GM12801 (cell line): ENCODE data around the gene RAMACL.

Experiments
- TF ChIP-seq, protein P1 (sequence below): IDR thresholded peaks from one replicate; pipeline ENCODE4 v1.5.1; 2011; ENCODE audit warnings: control low read depth; ENCODE audit not compliant: insufficient read length; ENCODE audit errors: extremely low read depth

The RAMACL gene

DNA sequence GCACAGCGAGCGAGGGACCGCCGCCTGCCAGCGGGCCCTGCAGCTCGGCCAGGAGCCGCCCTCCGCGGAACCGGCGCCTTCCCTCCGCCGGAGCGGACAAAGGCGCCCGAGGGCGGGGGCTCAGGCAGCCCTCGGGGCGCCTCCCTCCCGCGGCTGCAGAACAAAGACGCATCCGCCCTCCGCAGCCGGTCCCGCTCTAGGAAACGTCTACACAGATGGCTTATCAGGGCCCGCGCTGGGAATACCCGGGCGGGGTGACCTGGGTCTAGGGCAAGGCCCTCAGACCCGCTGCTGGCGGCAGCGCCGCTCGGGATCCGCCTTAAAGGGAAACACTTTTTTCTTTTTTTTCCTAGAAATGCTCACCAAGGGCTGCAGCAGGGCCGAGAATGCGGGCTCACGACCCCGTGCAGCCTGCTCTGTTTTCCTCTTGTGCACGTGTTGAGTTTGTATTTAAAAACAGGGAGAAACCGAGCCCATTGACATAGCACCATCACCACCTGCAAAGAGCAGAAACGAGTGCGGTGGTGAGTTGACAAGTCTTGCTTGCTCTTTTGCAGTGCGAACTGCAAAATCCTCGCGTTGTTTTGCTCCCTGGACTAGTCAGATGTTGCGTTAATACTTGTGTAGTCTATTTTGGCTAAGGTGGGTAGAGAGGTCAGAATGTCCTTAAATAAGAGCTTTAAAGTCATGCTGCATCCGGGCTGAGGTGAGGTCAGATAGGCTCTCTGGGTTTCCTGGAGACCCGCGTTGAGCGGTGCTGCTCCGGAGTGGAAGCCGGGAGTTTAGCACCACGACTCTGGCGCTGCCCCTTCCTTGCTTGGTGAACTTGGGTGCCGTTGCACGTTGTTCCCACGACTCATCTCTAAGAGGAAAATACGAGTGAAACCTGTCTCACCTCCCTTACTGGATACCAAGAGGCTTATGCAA is 41.7 kb upstream of the RAMACL start:
- TF ChIP-seq, protein P1, sequence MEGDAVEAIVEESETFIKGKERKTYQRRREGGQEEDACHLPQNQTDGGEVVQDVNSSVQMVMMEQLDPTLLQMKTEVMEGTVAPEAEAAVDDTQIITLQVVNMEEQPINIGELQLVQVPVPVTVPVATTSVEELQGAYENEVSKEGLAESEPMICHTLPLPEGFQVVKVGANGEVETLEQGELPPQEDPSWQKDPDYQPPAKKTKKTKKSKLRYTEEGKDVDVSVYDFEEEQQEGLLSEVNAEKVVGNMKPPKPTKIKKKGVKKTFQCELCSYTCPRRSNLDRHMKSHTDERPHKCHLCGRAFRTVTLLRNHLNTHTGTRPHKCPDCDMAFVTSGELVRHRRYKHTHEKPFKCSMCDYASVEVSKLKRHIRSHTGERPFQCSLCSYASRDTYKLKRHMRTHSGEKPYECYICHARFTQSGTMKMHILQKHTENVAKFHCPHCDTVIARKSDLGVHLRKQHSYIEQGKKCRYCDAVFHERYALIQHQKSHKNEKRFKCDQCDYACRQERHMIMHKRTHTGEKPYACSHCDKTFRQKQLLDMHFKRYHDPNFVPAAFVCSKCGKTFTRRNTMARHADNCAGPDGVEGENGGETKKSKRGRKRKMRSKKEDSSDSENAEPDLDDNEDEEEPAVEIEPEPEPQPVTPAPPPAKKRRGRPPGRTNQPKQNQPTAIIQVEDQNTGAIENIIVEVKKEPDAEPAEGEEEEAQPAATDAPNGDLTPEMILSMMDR = no peak

DNA sequence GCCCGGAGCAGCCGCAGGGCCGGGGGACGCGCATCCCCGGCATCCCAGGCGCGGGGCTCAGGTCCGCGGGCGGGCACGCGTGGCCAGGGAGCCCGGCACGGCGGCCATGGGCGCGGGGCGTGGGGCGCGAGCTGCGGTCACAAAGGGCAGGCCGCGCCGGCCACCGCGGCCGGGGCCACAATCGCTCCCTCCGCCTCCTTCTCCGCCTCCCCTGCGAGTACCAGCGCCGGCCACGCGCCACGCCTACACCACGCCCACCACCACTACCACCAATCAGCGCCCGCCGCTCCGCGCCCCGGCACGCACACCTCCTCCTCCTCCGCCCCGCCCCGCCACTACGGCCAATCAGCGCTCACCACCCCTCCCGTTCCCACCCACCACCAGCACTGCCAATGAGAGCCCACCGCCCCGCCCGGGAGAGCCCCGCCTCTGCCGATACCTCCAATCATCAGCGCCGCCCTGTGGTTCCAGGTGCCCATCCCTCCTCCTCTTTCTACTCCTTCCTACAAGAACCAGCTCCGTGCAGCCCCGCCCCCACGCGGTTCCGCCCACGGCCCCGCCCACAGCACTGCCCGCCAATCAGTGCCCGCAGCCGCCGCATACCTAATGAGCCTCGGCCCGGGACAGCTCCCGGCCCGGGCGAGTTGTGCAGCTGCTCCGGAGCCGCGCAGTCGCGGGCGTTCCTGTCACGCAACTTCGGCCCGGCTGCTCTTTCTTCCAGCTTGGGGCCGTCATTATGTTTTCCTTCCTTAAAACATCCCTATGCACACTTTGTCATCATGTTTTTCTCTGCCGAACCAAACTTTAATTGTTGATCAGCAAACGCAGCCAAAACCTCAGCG is 40.8 kb upstream of the RAMACL start, which contains the start of gene RPS6KA2:
Gene RPS6KA2 (minus strand): TSS at position 219 of the 842 bp plus-strand sequence. CDS start 232 bp downstream, outside the sequence.
- TF ChIP-seq, protein P1 = no peak

DNA sequence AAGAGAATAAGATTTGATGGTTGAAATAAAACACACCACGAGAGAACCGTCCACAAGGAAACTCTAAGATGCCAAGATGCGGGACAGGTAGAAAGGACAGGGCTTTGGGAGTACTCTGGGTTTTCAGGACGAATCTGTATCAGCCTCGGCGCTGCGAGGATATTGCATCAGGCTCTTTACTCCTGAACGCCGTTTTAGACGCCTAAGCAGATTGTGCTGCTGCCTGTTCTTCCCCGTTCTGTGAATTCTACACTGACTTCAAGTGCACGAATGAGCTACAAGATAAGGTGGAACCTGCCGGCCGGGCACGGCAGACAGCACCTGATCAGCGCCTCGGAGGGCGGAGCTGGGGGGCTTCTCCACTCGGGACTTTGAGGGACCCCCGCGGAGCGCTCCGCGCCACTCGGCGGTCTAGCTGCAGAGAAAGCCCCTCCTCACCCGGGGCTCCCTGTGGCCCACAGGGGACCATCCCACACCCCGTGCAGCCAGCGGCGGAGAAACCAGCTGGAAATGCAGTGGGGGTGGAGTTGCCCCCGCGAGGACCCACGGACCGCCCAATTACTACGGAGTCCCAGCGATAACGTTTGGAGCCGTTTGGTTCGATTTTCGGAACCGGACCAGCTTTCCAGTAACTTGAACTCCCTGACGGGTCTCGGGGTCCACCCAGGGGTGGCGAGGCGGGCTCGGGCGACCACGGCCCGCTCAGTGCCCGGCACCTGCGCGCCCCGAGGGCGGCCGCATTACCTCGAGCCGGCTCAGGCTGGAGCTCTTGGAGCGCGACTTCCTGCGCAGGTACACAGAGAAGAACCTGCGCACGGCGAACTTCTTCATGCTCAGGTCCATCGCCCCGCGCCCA is 39.9 kb upstream of the RAMACL start:
- TF ChIP-seq, protein P1 = no peak

DNA sequence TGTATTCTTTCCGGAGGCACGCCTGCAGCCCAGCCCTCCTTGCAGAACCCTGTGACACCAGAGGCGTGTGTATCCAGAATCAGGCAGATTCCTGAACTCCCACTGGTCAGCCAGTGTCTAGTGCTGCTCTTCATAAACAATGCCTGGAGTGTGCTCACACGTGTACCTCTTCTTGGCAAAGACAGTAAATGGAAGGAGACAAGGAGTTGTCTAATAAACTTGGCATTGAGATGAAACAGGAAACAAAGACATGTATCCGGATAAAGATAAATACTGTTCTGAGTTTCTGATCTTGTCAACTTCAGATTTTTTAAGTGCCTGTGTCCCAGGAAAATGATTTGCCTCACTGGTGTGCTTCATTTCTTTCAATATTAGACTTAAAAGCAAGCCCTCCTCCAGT is 38.9 kb upstream of the RAMACL start:
- TF ChIP-seq, protein P1 = no peak

DNA sequence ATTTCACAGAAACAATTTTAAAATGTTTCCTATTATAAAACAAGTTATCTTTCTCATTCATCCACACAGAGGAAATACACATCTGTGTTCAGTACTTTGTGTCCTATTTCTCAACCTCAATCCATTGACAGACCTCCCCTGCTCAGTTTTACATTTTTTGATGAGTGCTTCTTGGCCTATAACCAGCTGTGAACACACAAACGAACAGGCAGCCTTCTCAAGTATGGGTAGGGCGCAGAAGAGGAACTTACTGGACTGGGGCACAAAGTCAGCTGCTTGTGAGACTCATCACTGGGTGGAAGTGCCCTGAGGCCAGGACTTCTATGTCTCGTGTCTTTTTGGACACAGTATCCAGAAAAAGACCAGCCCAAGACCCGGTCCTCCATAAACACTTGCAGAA is 37.8 kb upstream of the RAMACL start:
- TF ChIP-seq, protein P1 = no peak

DNA sequence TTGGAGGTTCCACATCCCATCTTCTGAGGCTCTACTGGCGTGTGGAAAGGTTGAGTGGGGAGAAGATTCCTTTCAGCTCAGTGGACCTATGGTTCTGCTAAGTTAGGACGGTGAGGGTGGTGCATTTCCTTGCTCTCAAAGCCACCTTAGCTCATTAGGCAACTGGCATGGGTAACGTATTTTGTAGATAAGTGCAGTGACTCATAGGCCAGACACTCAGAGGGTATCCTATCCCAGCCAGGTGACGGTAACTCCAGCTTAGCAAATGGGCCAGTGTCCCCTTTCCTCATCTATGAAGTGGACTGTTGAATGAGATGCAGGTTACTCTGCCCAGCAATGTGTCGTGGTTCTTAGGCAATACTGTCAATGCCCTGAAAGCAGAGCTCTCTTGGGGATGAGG is 36.8 kb upstream of the RAMACL start:
- TF ChIP-seq, protein P1 = no peak
